ENCODE measurements around the gene SPRED2.

SPRED2 gene

GRCh38 chr2:65368468-65368867 lies 63.9 kb downstream of the SPRED2 start:
- H3K4me1 ChIP-seq: peaks cover 70 to 88% (median 80%) of the 10 kb centered on the region in 10 experiments
- no peaks in the 10 kb centered on the region for H3K36me3 ChIP-seq
- H3K27ac ChIP-seq: 0 out of 22 replicates have a peak overlapping the region, but pooled peaks of 1 of the 11 experiments have one; percentile 11
- TF ChIP-seq Cebpa-rat (IDR thresholded peaks at IDR 0.05): no peak
- H3K4me3 ChIP-seq: no peak overlapping the region
- H3K9ac ChIP-seq: no peak overlapping the region
- H3K27me3 ChIP-seq: no peaks in the 10 kb centered on the region
- H3K4me2 ChIP-seq: peak overlapping the region; percentile 26 to 94 (median 81); a peak in 17 of 22 replicates
- no peaks in the 10 kb centered on the region for H3K9me3 ChIP-seq (replicated peaks in 1 of 11)
- H4K20me1 ChIP-seq: peaks cover 59 to 100% (median 97%) of the 10 kb centered on the region in 11 experiments

GRCh38 chr2:65367524-65367923 lies 64.9 kb downstream of the SPRED2 start:
- H3K36me3 ChIP-seq: no peaks in the 10 kb centered on the region
- H3K4me1 ChIP-seq: peaks cover 68 to 79% (median 74%) of the 10 kb centered on the region in 10 experiments
- H3K27ac ChIP-seq: peak overlapping the region in 4 of 11 experiments; percentile 4 to 50 (median 24); a peak in 6 of 22 replicates
- no peaks in the 10 kb centered on the region for H3K9me3 ChIP-seq (replicated peaks in 1 of 11)
- no peak overlapping the region for H3K4me3 ChIP-seq
- H3K9ac ChIP-seq: no peak overlapping the region
- no peak for TF ChIP-seq Cebpa-rat (IDR thresholded peaks at IDR 0.05)
- peaks cover 64 to 100% (median 94%) of the 10 kb centered on the region in 11 experiments for H4K20me1 ChIP-seq
- peak overlapping the region; percentile 26 to 94 (median 81) for H3K4me2 ChIP-seq
- no peaks in the 10 kb centered on the region for H3K27me3 ChIP-seq

GRCh38 chr2:65366595-65367125 lies 65.7 kb downstream of the SPRED2 start:
- no peaks in the 10 kb centered on the region for H3K27me3 ChIP-seq
- H3K9me3 ChIP-seq (replicated peaks in 1 of 11): no peaks in the 10 kb centered on the region
- H3K9ac ChIP-seq: peak overlapping the region in 3 of 11 experiments; percentile 5 to 28 (median 24); a peak in 3 of 22 replicates
- H3K4me1 ChIP-seq: peaks cover 59 to 70% (median 66%) of the 10 kb centered on the region in 10 experiments
- H3K4me3 ChIP-seq: no peak overlapping the region
- peak overlapping the region in 7 of 11 experiments; percentile 5 to 50 (median 18); a peak in 7 of 22 replicates for H3K27ac ChIP-seq
- no peak for TF ChIP-seq Cebpa-rat (IDR thresholded peaks at IDR 0.05)
- peak overlapping the region; percentile 35 to 94 (median 81) for H3K4me2 ChIP-seq
- peaks cover 62 to 100% (median 93%) of the 10 kb centered on the region in 11 experiments for H4K20me1 ChIP-seq
- no peaks in the 10 kb centered on the region for H3K36me3 ChIP-seq

- TF ChIP-seq Cebpa-rat (IDR thresholded peaks at IDR 0.05): no peak
- H3K4me3 ChIP-seq: no peak overlapping the region
- no peaks in the 10 kb centered on the region for H3K9me3 ChIP-seq (replicated peaks in 1 of 11)
- no peak overlapping the region for H3K27ac ChIP-seq
- peak overlapping the region; percentile 1 to 94 (median 71); a peak in 14 of 22 replicates for H3K4me2 ChIP-seq
- H3K4me1 ChIP-seq: peaks cover 44 to 62% (median 51%) of the 10 kb centered on the region in 10 experiments
- no peaks in the 10 kb centered on the region for H3K27me3 ChIP-seq
- H3K36me3 ChIP-seq: no peaks in the 10 kb centered on the region
- H4K20me1 ChIP-seq: peaks cover 49 to 100% (median 92%) of the 10 kb centered on the region in 11 experiments
- no peak overlapping the region for H3K9ac ChIP-seq
Observed at GRCh38 chr2:65364986-65365733, 67.2 kb downstream of the SPRED2 start.

- peaks cover 33 to 63% (median 46%) of the 10 kb centered on the region in 10 experiments for H3K4me1 ChIP-seq
- no peaks in the 10 kb centered on the region for H3K9me3 ChIP-seq (replicated peaks in 1 of 11)
- H3K27ac ChIP-seq: no peak overlapping the region
- no peak for TF ChIP-seq Cebpa-rat (IDR thresholded peaks at IDR 0.05)
- H3K36me3 ChIP-seq: no peaks in the 10 kb centered on the region
- H3K4me3 ChIP-seq: no peak overlapping the region
- H4K20me1 ChIP-seq: peaks cover 47 to 100% (median 90%) of the 10 kb centered on the region in 11 experiments
- no peaks in the 10 kb centered on the region for H3K27me3 ChIP-seq
- H3K4me2 ChIP-seq: no peak overlapping the region
- H3K9ac ChIP-seq: no peak overlapping the region
Observed at GRCh38 chr2:65363879-65364666, 68.3 kb downstream of the SPRED2 start.

- no peak overlapping the region for H3K4me3 ChIP-seq
- H3K36me3 ChIP-seq: no peaks in the 10 kb centered on the region
- no peak for TF ChIP-seq Cebpa-rat (IDR thresholded peaks at IDR 0.05)
- H3K27me3 ChIP-seq: no peaks in the 10 kb centered on the region
- no peak overlapping the region for H3K9ac ChIP-seq
- H3K4me2 ChIP-seq: no peak overlapping the region
- peaks cover 9 to 50% (median 25%) of the 10 kb centered on the region in 10 experiments for H3K4me1 ChIP-seq
- peaks cover 53 to 100% (median 92%) of the 10 kb centered on the region in 11 experiments for H4K20me1 ChIP-seq
- no peaks in the 10 kb centered on the region for H3K9me3 ChIP-seq (replicated peaks in 1 of 11)
- H3K27ac ChIP-seq: no peak overlapping the region
Observed at GRCh38 chr2:65361623-65362022, 70.8 kb downstream of the SPRED2 start.

GRCh38 chr2:65360441-65360840 lies 72.0 kb downstream of the SPRED2 start:
- Histone ChIP-seq H3K27me3 (no peaks in the 10 kb centered on the region), H3K4me3 (no peak overlapping the region), H4K20me1 (peaks cover 45 to 100% (median 84%) of the 10 kb centered on the region in 11 experiments; a peak in 21 of 22 replicates), H3K36me3 (no peaks in the 10 kb centered on the region), H3K4me2 (peak overlapping the region in 2 of 11 experiments; percentile 10 to 16; a peak in 2 of 22 replicates), H3K27ac (no peak overlapping the region), H3K4me1 (peaks cover 0 to 42% (median 13%) of the 10 kb centered on the region in 10 experiments; a peak in 18 of 20 replicates), H3K9ac (no peak overlapping the region), H3K9me3 (replicated peaks in 1 of 11) (no peaks in the 10 kb centered on the region)
- TF ChIP-seq Cebpa-rat (IDR thresholded peaks at IDR 0.05): no peak

GRCh38 chr2:65358678-65359400 lies 73.6 kb downstream of the SPRED2 start:
- Histone ChIP-seq H4K20me1 (peaks cover 41 to 100% (median 74%) of the 10 kb centered on the region in 11 experiments; a peak in 20 of 22 replicates), H3K27ac (no peak overlapping the region), H3K4me2 (peak overlapping the region in 4 of 11 experiments; percentile 9 to 44 (median 13); a peak in 7 of 22 replicates)

More at GRCh38 chr2:65358678-65359400, 73.6 kb downstream of the SPRED2 start:
- no peak for TF ChIP-seq Cebpa-rat (IDR thresholded peaks at IDR 0.05)
- no peak overlapping the region for H3K9ac ChIP-seq
- no peaks in the 10 kb centered on the region for H3K9me3 ChIP-seq (replicated peaks in 1 of 11)
- peaks cover 7 to 51% (median 16%) of the 10 kb centered on the region in 10 experiments; a peak in 18 of 20 replicates for H3K4me1 ChIP-seq
- H3K4me3 ChIP-seq: no peak overlapping the region
- no peaks in the 10 kb centered on the region for H3K27me3 ChIP-seq
- 0 out of 22 replicates have a peak, but pooled peaks cover 0 to 3% (median 0%) of the 10 kb centered on the region in 11 experiments for H3K36me3 ChIP-seq

Data from BLaER1 treated with 17β-estradiol and CSF1 and Interleukin-3, amounts not matched to agents 10 nM and 100 nM (cell line).